PC-3 (cell line): ENCODE measurements around the gene HSH2D.

Experiments used
- CTCF ChIP-seq: fragments of 300-600 bp; sonication (generic); conservative IDR thresholded peaks from 2 replicates; pipeline ENCODE4 v1.5.1; 2017; ENCODE audit warnings: antibody characterized with exemption, low read depth, mild to moderate bottlenecking, low read length
- EZH2 ChIP-seq: fragments of 300-600 bp; sonication (generic); IDR thresholded peaks from one replicate; pipeline ENCODE4 v1.6.1; 2017; ENCODE audit warnings: antibody characterized with exemption, mild to moderate bottlenecking, low read length; ENCODE audit not compliant: unreplicated experiment
- EZH2phosphoT487 ChIP-seq: fragments of 300-600 bp; sonication (generic); IDR thresholded peaks from 2 replicates; pipeline ENCODE4 v1.6.1; 2018; ENCODE audit warnings: mild to moderate bottlenecking, antibody characterized with exemption, low read length, borderline replicate concordance

DNA sequence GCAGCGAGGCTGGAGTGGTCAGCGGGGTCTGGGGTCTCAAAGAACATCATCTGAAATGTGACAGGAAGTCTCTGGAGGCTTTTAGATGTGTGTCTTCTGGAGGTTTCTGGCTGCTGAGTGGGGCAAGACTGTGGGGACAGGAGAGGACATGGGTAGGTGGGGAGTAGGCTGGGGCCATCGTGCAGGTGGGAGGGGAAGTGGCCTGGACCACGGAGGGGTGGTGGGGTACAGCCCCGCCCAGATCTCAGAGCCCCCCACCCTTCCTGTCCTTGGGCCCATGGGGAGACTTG is 60.5 kb downstream of the HSH2D start:
- TF ChIP-seq CTCF (no peak), EZH2 (no peak), EZH2phosphoT487 (no peak)
